ENCODE data around the gene R3HDM2.
"Not testable (repeated sequence)": the region's sequence is repeated elsewhere in the genome, so short reads cannot be mapped to it uniquely, and the experiment has no call there.

GRCh38 chr12:57426948-57427347 lies 3.9 kb downstream of the R3HDM2 start:
- TF ChIP-seq CTCF (IDR thresholded peaks at IDR 0.05; ENCODE audit: low read length); EZH2 (IDR thresholded peaks at IDR 0.05; ENCODE audit: borderline replicate concordance, low read length): not testable (repeated sequence)

All from OCI-LY1 (cell line).